HG03354 (cell line): ENCODE results near the gene BCL7C.
"Not testable (repeated sequence)": the region's sequence is repeated elsewhere in the genome, so short reads cannot be mapped to it uniquely, and the experiment has no call there.

Source experiments
- ATAC-seq: cut with Tn5 transposase; IDR thresholded peaks from one replicate; pipeline ENCODE4 v1.9.1; 2021; ENCODE audit warnings: mild to moderate bottlenecking; ENCODE audit not compliant: unreplicated experiment, poor library complexity, severe bottlenecking

The BCL7C gene

DNA sequence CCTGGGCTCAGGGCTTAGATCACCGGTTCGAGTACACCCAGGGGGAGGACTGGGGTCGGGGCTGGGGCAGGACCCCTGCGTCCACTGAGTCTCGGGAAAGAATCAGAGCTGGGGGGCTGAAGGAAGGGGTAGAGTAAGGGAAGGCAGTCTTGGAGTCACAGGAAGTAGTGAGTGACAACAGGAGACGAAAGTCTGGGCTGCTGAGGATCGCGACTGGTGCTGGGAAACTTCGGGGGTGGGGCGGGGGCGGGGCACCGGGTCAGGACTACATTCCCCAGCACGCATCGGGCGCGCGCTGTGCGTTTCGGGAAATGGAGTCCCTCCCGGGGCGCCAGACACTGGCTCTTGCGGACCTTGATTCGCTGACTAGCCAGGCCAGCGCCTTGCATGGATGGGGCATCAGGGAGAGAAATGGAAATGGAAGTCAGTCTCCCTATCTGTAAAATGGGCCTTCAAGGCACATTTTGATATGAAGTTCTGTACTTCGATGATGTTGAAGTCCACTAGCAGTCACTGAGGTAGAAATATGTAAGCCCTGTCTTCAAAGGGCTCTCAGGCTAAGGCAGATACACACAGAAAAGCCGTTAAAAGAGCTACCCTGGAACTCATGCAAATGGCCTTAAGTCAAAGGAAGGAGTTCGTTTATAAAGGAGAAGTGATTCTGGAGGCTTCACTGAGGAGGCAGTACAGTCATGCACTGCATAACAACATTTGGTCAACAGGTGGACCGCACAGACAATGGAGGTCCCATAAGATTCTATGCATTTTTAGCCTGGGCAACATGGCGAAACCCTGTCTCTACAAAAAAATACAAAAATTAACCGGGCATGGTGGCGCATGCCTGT lies 3.2 kb upstream of the BCL7C start:
- peak; percentile 55 for ATAC-seq

GRCh38 chr16:30896261-30896888 lies 2.5 kb upstream of the BCL7C start, which contains the start of gene CTF1:
TSS of gene CTF1 (plus strand) at chr16:30896614. CDS start at chr16:30896644, 30 bp downstream.
- no peak for ATAC-seq

DNA sequence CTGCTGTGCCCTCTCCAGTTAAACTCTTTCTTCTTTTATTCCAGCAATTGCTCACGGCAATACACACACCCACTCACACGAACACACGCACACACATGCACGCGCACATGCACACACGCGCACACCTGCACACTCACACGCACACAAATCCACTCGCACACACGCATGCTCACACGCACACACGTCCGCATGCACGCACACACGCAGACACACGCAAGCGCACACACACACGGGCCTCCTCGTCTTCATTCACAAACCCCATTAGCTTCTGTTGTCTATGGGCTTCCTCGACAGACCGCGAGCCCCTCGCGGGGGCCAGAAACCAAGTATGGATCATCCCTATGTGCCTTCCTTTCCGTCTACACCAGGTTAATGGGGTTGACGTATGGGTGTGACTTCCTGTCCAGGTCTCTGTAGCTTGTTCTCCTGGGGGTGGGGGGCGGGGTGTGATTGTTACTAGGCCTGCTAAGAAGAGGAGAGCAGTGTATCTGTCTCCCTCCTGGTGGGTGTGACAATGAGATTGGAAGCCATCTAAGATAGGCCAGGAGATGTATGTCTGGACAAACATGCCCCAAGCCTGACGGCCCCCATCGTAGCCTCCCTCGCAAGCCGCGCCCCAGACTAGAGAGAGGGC lies 1.9 kb upstream of the BCL7C start:
- ATAC-seq, result no peak

DNA sequence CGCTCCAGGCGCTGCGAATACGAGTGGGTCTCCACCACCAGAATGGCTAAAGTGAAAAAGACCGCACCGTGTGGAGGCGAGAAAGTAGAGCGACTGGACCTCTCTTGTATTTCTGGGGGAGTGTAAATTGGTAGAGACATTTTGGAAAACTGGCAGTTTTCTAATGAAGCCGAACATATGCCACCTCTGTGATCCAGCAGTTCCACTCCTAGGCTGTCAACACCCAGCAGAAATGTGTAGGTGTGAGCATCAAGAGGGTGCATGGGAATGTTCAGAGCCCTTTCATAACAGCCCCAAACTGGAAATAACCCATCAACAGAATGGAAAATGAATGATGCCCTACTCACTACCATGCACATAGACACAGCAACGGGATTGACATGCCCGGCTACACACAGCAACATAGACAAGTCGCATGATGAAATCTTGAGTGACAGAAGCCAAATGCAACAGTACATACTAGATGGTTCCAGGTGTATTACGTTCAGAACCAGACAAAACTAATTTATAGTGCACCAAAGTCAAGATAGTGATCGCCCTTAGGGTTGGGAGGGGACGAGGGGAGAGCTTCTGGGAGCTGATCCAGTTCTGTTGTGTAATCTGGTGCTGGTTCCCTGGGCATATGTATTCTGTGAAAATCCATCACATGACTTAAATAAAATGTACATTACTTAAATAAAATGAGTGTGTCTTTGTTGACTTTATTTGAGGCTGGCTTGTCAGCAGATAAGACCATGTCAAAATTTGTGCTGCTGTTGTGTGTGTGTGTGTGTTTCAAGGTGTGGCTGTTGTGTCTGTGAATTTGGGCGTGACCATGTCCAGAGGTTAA lies 877 bp upstream of the BCL7C start:
- no peak for ATAC-seq

- peak; percentile 7 for ATAC-seq
These were observed 497 bp downstream of the BCL7C start for GRCh38 chr16:30893417-30893743.

- ATAC-seq, result no peak
These were observed 1.0 kb downstream of the BCL7C start for GRCh38 chr16:30892670-30893416.

GRCh38 chr16:30891043-30891823 lies 2.6 kb downstream of the BCL7C start:
- not testable (repeated sequence) for ATAC-seq

DNA sequence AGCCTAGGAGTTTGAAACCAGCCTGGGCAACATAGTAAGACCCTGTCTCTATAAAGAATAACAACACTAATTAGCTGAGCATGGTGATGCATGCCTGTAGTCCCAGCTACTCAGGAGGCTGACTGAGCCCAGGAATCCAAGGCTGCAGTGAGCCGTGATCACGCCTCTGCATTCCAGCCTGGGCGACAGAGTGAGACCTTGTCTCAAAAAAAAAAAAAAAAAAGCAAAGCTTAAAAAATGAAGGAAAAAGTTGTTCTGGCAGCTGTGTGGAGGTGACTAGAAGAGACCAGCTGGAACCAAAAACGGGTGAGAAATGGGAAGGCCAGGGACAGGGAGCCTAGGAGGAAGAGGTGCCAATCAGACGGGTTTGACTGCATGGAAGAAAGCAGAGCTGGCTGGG lies 4.2 kb downstream of the BCL7C start:
- ATAC-seq, result no peak

- no peak for ATAC-seq
These were observed 4.9 kb downstream of the BCL7C start for GRCh38 chr16:30888856-30889499.

- no peak for ATAC-seq
These were observed 6.0 kb downstream of the BCL7C start for GRCh38 chr16:30887927-30888326.

DNA sequence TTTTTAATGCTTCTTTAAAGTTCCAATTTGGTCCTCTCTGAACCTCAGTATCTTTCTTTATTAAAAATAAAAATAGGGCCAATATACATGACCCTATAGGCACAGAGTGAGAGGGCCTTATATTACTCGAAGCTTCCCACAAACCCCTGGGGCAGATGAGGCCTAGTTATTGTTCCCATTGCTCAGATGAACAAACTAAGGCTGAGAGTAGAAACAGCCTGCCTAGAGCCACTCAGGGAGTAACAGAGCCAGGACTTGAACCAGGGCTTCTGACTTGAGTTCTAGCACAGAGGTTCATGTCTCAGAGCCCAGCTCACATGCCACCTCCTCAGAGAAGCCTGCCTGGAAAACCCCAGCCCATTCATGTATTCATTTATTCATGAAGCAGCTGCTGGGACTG lies 7.7 kb downstream of the BCL7C start:
- no peak for ATAC-seq

- no peak for ATAC-seq
These were observed 8.7 kb downstream of the BCL7C start for GRCh38 chr16:30885196-30885595.

- ATAC-seq, result no peak
These were observed 9.1 kb downstream of the BCL7C start for GRCh38 chr16:30884760-30885159.

DNA sequence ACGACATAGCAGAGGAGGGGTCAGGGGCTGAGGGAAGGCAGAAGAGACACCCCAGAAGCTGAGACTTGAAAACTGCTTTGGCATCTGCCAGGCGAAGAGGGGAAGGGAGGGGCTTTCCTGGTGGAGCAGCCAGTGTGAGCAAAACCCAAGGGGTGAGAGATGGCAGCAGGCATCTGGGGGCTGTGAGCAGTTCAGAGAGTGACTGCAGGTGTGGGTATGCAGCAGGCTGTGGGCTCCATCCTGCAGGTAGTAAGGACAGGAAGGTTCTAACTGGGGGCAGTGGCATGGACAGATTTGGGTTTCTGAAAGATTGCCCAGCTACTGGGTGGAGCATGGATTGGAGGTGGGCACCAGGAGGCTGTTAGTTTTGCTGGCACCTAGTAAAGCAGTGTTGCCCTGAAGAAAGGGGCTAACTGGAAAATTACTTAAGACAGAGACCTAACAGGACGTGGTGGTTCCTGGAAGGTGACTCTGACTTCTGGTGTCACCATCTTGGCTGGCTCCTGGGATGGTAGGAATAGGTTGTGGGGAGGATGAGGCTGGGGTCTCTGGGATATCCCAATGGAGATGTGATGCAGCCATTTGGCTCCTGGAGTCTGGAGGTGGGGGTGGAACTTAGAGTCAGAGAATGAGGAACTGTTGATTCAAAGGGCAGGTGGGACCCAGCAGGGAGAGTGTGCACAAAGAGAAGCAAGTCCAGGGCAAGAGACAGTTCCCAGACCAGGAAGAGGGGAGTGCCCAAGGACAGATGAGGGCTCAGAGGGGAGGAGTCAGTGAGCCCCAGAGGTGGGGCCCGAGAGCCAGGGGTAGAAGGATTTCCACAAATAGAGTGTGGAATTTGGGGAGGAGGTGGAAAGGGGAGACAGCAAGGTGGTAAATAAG lies 11.2 kb downstream of the BCL7C start:
- ATAC-seq, result no peak

- no peak for ATAC-seq
These were observed 17.0 kb downstream of the BCL7C start for GRCh38 chr16:30876867-30877266.

DNA sequence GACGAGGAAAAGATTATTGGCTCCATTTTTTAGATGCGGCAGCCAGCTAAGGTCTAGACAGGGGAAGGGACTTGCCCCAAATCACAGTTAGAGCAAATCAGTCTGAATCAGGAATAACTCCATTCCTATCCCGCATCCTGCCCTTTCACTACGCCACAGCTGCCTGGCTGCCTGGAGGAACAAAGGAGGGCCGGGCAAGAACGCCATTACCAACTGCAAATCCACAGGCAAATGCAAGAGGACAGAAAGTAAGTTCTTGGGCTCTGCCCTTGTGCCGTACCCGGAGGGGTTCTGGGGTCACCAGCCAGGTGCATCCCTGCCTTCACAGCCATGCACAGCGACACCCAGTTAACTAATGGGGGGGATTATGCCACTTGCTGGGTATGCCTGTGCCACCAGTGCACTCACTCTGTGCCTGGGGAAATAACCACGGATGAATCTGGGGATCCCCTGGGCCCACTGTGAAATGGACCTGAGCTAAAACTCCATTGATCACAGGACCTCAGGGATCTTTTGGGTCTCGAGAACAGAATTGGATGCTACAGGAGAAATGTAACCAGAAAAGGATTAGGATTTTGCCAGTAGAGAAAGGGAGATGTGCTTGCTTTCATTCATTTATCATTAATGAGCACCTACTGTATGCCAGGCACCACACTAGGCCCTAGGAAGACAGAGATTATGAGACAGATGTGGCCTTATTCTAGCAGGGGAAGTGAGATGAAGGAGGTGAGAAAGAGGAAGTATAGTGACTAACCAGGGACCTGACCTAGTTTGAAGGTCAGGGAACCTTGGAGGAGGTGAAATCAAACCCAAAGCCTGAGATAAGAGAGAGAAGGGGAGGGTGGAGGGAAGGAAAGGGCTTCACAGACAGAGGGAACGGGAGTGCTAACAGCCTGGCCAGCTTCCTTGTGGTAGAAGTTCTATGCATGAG lies 17.7 kb downstream of the BCL7C start:
- ATAC-seq, result peak; percentile 31
